Mesenteric fat pad (tissue), 1 donor: ENCODE measurements around the gene PIGN. TPM values are rescaled to one million over a fixed set of nuclear protein-coding genes. Genes with fewer than 3 reads are reported as not detected.

Experiments used
- DNase-seq: peaks from one replicate; pipeline ENCODE4 v3.0.0-alpha.2; 2020; ENCODE audit warnings: low spot score
- total RNA-seq: library from RNA; stranded (reverse); fragmentation: NEBNext Ultra II Directional; extraction: Animal tissue kit (Norgen Biotek cat#: 25700); gene quantifications from one replicate; pipeline ENCODE4 v1.2.1, GENCODE V29; 2021
- donor health status: DM: yes; HTN: yes; CAD: no.

PIGN gene
- total RNA-seq, 1 donor from 2014 or later = 23.2 TPM

GRCh38 chr18:62011416-62011815, 175.4 kb downstream of the PIGN start:
- no peak for DNase-seq

GRCh38 chr18:62009521-62009920, 177.3 kb downstream of the PIGN start:
- no peak for DNase-seq

- DNase-seq = no peak
These were observed 185.5 kb downstream of the PIGN start for GRCh38 chr18:62001396-62001795.

- no peak for DNase-seq
These were observed 187.9 kb downstream of the PIGN start for GRCh38 chr18:61998957-61999356.

GRCh38 chr18:61998335-61998734, 188.5 kb downstream of the PIGN start:
- DNase-seq = no peak

- DNase-seq = no peak
These were observed 191.2 kb downstream of the PIGN start for GRCh38 chr18:61995618-61996017.

GRCh38 chr18:61993831-61994230, 193.0 kb downstream of the PIGN start:
- DNase-seq = no peak

- no peak for DNase-seq
These were observed 193.9 kb downstream of the PIGN start for GRCh38 chr18:61992923-61993322.

GRCh38 chr18:61992285-61992684, 194.6 kb downstream of the PIGN start:
- no peak for DNase-seq

GRCh38 chr18:61991836-61992235, 195.0 kb downstream of the PIGN start:
- DNase-seq = no peak

- no peak for DNase-seq
These were observed 195.7 kb downstream of the PIGN start for GRCh38 chr18:61991201-61991600.

Other genes starting within 250 kb of the PIGN start
- gene RELCH, start 199 bp upstream of the PIGN start, total RNA-seq = 23.0 TPM
- gene TNFRSF11A, start 138.3 kb upstream of the PIGN start, total RNA-seq = 17.1 TPM